Activated CD4-positive, CD25-positive, alpha-beta regulatory T cell treated with anti-CD3 and anti-CD28 coated beads, Interleukin-2, amount 50 U/mL, for 24 hours (primary cell): Measurements from ENCODE around the gene SLC33A1.
"Not testable (repeated sequence)": the region's sequence is repeated elsewhere in the genome, so short reads cannot be mapped to it uniquely, and the experiment has no call there.

Source experiments
- ATAC-seq, 2 donors: fragments of 150-1000 bp; cut with Tn5 transposase; one replicate each; pipeline ENCODE4 v1.10.0; 2021; ENCODE audit warnings: mild to moderate bottlenecking in 1 of 2, moderate library complexity in 1 of 2

Gene SLC33A1

DNA sequence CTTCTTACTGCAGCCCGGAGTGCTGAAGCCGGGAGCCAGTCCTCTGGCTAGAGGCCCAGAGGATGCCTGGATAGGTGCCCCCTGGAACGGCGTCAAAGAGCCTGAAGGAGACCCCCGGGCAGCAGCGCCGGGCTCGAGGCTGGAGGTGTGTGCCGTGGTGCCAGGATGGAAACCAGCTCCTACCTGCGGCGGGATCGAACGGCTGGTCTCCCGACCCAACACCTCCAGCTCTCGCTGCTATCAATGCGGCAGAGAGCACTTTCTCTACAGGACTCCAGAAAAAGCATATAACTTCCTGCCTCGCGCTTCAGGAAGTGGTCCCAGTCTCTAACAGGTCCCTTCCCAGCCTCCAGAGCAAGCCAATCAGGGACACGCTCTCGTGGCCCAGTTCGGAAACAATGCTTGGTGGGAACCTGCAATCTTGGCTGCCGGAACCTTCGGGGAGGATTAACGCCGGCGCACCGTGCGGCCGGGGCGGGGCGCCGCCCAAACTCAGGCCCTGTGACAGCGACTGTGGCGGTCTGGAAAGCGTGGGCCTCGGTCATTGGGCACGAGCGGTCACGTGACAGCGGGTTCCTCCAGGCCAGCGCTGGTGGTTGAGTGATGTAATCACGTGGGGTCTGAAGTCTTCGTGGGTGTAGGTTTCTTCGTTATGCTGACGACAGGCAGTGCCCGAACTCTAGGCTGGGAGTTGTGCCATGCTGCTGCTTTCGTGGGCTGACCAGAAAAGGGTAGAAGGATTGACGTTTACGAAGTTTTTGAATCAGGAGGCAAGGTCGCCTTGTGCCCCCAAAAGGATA is at the start of gene SLC33A1:
Gene SLC33A1, minus strand, starts transcription at position 287 of the 800 bp plus-strand sequence. CDS start 430 bp downstream, outside the sequence.
- peak; percentile 94 to 95 for ATAC-seq

DNA sequence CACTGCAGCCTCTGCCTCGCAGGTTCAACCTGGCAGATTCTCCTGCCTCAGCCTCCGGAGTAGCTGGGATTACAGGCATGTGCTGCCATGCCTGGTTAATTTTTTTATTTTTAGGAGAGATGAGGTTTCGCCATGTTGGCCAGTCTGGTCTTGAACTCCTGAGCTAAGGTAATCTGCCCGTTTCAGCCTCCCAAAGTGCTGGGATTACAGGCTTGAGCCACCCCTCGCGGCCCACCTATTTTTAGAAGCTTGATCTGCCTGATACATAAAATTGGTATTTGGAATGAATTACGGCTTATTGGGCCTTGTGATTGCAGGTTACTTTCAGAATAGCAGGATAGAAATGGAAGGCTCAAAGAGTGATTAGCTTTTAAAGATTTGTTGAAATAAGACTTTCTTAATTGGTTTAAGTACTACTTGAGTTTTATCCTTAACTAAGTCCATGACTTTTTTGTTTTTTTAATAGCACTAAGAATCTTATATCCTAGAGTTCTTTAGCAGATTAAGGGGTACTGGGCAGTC is 41.2 kb upstream of the SLC33A1 start:
- no peak for ATAC-seq

DNA sequence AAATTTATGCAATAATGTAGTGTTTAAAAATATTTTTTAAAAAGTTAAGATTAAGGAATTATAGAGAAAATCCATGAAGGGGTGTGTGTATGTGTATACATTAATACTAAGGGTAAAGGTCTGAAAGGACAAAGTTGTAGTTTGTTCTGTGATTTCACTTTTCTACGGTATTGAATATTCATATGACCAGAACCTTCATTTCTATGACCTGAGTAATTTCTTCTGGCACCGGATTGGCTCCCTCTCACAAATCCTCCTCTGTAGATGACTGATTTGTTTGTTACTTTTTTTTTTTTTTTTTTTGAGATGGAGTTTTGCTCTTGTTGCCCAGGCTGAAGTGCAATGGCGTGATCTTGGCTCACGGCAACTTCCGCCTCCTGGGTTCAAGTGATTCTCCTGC is 37.1 kb upstream of the SLC33A1 start:
- ATAC-seq, result no peak

DNA sequence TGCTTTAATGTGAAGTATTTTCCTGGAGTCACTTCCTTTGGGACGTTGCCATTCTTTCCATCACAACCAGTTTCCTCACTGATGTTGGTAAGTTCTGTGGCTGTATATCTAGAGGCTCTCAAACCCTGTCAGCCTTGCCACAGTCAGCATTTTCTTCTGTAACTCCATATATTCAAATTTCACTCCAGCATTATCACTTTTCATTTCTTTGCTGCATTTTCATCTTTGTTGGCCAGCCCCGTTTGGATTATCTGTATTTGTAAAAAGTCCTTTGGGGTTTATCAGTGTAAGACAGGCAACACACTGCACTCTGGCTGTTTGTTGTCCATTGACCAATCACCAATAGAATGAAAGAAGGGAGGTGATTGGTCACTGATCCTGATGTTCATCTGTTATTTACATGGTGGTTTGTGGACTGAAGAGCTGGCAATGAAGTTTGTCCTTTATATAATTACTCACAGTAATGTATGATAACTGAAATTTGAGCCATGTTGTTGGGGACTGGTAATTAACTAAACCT is 36.5 kb upstream of the SLC33A1 start:
- no peak for ATAC-seq

DNA sequence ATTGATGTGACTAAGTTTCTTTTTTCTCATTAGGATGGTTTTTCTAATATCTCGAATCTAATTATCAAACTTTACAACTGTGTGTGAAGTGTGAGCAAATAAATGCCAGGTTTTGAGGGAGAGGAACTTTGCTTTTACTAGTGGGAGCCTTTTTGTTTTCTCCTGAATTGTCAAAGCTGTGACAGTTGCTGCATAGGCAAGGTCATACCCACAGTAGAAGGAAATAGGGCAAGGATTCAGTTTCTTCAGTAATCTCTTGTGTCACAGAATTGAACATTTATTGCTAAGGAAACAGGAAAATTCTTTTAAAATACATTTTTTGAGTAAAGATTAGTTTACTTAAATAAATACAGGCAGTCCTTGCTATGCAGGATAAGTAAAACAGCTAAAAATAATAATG is 35.7 kb upstream of the SLC33A1 start:
- ATAC-seq, result no peak

DNA sequence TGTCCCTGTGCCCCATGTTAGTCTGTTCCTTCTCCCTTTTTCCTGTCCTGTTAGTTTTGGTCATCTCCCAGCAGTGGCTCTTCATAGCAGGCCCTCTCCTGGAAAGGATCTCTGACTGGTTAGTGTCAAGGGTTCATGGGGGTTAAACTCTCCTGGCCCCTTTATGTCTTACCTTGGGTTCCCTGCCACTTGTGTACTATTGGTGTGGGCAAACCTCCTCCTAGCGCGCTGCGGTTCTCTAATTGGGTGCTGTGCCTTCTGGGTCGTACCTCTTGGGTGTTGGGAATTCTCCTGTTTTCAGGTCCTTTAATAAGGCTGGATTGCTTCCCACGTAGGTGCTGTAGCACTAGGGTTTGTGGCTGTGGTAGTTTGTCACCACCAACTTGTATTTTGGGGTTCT is 35.0 kb upstream of the SLC33A1 start:
- ATAC-seq, result no peak

DNA sequence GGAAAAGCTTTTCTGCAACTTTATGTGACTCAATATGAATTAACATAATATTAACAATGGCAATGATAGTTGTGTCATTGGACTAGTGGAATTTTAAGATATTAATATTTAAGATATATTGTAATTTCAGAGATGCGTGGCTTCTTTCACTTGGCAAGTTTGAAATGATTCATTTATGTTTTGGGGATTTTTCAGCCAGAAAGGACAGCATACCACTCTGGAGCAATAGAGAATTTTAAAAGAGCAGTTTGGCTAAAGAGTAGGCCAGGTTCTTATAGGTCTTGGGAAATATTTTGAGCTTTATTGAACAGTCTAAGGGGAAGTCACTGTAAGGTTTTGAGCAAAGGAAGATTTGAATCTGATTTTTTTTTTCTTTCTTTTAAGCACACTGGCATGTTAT is 32.7 kb upstream of the SLC33A1 start:
- ATAC-seq, result no peak

DNA sequence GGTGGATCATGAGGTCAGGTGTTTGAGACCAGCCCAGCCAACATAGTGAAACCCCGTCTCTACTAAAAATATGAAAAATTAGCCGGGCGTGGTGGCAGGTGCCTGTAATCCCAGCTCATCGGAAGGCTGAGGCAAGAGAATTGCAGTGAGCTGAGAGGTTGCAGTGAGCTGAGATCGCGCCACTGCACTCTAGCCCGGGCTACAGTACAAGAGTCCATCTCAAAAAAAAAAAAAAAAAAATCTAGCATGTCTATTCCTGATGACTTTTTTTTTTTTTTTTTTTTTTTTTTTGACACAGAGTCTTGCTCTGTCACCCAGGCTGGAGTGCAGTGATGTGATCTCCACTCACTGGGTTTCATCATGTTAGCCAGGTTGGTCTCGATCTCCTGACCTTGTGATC is 32.1 kb upstream of the SLC33A1 start:
- not testable (repeated sequence) for ATAC-seq

DNA sequence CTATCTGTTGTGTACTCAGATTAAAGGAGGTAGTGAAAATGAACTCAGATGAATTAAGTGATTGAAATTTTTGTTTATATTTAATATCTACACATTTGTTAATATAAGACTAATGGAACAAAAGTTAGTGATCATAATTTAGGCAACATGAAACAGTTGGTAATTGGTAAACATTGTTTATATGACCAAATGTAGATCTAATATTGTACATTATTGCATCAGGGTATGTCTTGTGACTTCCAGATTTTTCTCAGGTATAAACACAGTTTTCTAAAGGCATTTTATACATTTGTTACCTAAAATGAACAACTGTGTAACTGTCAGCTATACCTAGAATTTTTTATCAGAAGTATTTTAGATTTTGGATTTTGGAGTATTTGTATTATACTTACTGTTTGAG is 31.1 kb upstream of the SLC33A1 start:
- ATAC-seq, result no peak

DNA sequence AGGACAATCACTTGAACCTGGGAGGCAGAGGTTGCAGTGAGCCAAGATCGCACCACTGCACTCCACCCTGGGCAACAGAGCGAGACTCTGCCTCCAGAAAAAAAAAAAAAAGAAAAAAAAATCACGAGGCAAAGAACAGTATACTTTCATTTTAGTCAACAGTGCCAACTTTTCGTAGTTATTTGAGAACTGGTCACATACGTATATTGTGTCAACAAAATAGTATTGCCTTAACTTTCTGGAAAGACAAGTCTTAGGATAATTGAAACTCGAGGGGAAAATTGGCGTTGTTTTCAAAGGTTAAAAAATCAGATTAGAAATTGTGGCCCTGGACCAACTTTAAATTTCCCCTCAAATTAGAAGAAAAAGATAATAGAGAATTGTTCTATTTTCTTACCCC is 30.1 kb upstream of the SLC33A1 start:
- no peak for ATAC-seq

DNA sequence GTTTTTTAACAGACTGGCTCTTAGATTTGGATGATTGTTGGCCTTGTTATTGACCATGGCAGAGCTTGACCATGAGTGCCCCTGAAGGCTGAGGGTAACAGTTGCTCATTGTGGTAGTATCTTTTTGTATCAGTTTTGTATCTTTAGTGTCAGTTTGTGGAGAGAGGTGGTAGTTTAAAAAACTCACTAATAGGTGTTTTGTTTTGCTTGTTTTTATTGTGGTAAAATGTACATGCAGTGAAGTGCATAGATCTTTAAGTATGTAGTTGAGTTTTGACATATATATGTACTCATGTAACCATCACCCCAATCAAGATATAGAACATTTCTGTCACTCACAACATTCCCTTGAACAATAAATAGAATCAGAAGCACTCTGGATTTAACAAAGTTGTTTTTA is 26.1 kb upstream of the SLC33A1 start:
- ATAC-seq, result no peak

DNA sequence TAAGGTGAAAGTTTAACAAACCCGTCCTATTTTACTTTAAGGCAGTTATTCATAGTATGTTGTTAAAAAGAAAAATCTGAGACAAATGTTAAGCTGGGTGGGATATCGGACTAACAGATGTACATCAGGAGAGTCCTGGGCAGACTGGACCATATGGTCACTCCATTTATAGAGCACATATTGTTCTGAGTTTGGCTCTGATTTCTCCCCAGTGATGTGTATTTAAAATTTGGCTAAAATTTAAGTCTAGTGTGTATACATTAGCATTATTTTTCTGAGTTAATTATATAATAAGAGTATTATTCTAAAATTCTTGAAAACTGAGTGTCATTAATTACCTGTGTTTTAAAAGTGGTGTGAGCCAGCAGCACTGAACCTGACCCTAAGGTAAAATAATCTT is 22.3 kb upstream of the SLC33A1 start:
- ATAC-seq, result no peak

DNA sequence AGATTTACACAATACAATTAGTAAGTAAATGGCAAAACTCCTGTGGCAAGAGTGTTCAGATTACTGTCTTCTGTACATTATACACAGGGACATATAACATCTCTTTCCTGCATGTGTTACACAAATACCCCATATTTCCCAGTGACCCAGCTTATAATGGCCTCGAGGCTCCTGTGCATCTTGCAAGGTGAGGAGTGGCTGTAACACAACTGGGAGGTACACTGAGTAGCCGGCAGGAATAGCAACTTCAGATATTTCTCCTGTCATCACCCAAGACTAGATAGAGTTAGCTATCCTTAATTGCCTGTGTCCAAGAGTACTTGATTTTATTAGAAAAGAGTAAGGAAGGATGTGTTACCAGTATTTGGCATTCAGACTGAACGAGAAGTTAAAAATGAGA is 21.8 kb upstream of the SLC33A1 start:
- no peak for ATAC-seq

DNA sequence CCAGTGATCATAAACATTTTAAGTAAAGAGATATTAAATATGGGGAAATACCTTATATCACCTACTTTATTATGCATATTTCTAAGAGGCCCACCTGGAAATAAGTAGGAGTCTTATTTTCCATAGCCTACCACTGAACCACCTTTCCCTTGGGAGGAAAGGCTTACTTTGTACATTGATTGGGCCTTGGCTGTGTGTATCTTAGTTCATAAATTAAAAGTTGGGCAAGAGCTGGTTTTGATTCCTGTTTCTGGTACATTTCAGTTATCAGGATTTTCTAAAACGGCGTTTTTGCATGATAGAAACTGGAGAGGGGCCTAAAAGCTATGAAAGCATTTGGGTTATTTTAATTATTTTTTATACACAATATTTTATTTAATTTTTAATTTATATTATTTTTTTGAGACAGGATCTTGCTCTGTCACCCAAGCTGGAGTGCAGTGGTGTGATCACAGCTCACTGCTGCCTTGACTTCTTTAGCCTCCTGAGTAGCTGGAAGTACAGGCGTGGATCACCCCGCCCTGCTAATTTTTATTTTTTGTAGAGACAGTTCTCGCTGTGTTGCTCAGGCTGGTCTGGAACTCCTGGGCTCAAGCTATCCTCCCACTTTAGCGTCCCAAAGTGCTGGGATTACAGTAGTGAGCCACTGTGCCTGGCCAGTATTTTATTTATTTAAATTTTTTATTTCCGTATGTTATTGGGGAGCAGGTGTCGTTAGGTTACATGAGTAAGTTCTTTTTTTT is 18.8 kb upstream of the SLC33A1 start:
- no peak for ATAC-seq

DNA sequence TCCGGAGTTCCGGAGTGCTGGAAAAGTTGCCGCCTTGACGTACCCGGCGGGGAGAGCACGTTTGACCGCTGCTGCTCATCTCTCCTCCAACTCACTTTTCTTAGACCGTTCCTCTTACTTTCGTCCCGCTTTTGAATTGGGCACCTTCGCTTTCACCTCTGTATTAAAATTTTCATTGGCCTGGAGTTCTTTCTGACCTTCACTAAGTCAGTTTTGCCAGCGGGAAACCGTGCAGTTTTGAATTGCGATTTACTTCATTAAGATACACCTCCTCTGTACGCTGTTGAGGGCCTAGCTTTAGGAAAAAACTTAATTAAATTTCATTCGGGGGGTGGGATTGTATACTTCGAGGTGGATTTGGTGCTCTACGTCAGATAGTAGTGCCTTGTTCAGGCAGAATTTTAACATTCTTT is 17.5 kb upstream of the SLC33A1 start:
- ATAC-seq, result no peak

DNA sequence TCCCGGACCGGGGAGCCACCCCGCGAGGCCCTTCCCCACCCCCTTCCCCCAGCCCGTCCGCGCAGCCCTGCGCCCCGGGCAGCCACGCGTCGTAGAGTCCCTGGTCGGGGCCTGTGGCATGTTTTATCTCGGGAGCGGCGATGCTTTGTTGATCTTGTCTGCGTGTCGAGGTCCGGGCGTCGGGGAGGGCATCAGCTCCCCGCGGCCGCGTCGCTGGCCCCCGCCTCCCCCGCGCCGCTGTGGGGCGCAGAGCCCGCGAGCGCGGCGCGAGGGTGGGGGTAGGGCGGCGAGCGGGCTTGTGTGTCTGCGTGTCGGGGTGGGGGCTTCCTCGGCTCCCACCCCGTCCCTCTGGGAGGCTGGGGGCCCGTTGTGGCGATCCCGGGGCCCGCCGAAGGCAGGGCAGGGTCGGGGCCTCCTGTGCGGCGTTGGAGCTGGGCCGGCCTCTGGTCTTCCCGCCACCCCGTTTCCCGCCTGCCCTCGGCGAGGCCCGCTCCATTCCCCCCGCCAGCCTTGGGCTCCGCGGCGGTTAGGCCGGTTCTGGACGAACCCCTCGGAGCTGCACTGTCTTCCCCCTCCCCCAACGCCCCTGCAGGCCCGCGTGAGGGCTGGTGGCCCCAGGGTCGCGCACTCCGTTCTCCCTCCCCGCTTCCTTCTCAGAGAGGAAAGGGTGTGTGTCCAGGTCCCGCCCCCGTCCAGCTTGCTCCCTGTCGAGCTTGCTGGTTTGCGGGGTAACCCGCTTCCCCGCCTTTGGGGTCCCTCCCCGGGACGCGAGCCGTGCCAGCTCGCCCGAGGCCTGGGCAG is 16.9 kb upstream of the SLC33A1 start:
- ATAC-seq, result peak; percentile 7 to 19

DNA sequence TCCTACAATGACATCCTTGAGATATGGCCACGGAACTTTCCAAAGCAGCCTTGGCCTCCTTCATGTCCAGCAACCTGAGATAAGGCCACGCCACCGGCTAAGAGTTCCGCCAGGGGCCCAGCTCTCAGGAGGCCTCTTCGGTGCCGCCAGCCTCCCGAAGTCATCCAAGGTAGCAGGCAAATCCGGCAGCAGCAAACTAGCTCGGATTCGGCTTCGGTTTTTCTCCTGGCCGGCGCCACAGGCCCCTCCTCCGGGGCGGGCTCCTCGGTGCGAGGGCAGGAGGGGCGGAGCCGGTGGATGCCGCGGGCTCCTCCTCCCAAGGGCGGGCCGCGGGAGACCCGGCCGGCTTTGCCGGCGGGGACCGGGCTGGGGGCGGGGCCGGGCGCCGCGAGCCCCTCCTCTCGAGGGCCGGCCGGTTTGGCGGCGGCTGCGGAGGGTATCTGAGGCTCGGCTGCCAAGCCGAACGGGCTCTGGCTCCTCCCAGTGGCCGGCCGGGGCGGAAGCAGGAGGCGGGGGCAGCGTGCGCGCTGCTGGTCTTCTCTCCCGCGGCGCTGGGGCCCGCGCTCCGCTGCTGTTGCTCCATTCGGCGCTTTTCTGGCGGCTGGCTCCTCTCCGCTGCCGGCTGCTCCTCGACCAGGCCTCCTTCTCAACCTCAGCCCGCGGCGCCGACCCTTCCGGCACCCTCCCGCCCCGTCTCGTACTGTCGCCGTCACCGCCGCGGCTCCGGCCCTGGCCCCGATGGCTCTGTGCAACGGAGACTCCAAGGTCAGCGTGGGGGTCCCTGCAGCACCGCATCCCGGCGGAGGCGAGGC is 16.1 kb upstream of the SLC33A1 start, which contains the start of gene GMPS:
Gene GMPS, plus strand, starts transcription at position 518 of the 812 bp plus-strand sequence. Its CDS starts 221 bp downstream, at position 739.
- peak; percentile 94 to 96 for ATAC-seq

DNA sequence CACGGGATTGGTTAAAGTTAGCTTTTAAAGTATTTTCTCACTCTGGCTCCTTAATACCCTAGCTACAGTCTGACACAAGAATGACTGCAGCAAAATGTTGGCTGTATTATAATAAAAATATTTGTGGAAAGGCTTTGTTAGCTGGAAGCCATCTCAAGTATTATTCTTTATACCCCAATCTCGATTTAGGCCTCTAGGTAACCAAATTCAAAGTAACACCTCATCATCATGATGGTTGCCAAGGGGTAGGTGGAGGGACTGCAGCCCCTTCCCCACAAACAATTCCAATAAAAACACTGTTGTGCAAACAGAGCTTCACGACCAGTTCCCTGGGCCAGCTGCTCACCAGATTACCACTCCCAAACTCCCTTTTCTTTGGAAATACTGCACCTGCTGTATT is 15.5 kb upstream of the SLC33A1 start:
- ATAC-seq, result no peak

DNA sequence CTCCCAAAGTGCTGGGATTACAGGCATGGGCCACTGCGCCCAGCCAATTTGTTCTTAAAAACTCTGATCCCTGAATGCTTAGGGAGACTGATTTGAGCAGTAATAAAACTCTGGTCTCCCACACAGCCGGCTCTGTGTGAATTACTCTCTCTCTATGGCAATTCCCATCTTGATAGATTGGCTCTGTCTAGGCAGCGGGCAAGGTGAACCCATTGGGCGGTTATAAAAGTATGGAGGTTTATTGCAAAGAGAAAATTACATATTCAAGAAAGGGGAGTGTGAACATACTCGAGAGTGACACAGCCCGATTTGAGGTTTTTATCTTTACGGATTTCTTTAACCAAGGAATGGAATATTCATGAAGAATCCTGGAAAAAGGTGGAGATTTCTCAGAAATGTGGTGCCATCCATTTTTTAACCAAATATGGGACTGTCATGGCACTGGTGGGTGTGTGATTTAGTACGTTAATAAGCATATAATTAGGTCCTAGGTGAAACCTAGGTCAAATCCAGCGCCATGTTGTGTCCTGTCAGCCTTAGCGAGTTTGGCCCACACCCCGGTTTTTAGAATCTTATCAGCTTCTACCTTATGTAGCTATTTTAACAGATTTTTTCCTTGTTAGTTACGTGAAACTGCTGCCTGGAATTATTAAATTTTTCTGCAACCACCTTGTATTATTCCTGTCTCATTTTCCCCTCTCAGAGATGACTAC is 9.0 kb upstream of the SLC33A1 start:
- ATAC-seq, result no peak

DNA sequence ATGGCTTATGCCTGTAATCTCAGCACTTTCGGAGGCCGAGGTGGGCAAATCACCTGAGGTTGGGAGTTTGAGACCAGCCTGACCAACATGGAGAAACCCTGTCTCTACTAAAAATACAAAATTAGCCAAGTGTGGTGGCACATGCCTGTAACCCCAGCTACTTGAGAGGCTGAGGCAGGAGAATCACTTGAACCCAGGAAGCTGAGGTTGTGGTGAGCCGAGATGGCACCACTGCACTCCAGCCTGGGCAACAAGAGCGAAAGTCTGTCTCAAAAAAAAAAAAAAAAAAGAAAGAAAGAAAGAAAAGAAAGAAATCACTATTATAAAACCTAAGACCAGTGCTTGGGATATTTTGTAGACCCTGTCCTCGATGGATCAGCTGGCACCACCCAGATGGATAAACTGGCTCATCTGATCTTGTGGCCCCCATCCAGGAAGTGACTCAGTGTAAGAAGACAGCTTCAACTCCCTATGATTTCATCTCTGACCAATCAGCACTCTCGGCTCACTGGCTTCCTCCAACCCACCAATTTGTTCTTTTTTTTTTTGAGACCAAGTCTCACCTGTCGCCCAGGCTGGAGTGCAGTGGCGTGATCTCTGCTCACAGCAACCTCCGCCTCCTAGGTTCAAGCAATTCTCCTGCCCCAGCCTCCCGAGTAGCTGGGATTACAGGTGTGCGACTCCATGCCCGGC is 8.2 kb upstream of the SLC33A1 start:
- ATAC-seq, result peak; percentile 94 to 97
